ENCODE measurements around the gene PHC2.

GRCh38 chr1:33460144-33460543, 29.2 kb upstream of the PHC2 start:
- TF ChIP-seq CTCF (conservative IDR thresholded peaks at IDR 0.05; ENCODE audit: low read length): no peak
- TF ChIP-seq EZH2phosphoT487 (IDR thresholded peaks at IDR 0.05; ENCODE audit: borderline replicate concordance): no peak
